ENCODE results near the gene NRM. TPM values are rescaled to one million over a fixed set of nuclear protein-coding genes. Genes with fewer than 3 reads are reported as not detected.

The NRM gene
- total RNA-seq, 1 experiment from 2014 or later, result 20.1 TPM

DNA sequence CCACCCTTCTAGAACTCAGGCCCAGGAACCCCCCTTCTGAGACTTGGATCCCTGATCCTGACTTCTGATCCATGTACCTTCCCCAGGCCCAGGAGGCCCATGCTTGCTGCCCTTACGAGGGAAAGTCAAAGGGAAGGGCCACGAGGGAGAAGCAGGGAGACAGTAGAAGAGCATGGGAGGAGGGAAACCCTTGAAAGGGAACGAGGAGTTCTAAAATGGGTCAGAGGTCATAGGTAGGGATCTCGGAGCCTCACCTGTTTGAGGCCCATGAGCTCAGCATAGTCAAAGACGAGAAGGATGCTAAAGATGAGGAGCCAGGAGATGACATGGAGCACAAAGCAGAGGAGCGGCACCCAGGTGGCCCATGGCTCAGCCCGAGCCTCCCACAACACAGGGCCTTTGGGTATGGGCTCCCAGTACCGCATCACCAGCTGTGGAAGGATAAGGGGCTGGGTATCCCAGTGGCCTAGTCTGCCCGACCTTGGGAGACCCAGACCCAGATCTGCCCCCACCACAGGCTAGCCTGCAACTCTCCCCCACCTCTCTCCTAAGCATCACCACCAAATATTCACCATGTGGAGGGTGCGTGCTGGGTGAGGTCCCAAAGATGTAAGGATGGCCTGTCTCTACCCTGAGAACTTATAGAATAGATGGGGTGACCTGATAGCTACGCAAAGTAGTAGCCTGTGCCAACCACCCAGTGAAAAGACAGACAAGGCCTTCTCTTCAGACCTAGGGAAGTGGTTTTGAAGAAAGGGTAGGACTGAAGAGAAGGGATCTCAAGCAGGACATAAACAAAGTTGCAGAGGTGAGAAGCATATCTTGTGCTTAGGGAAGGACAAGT is 1.5 kb downstream of the NRM start:
- DNase-seq (ENCODE audit: low spot score), result no peak

GRCh38 chr6:30688569-30688968 is 2.2 kb downstream of the NRM start:
- DNase-seq (ENCODE audit: low spot score), result no peak

DNA sequence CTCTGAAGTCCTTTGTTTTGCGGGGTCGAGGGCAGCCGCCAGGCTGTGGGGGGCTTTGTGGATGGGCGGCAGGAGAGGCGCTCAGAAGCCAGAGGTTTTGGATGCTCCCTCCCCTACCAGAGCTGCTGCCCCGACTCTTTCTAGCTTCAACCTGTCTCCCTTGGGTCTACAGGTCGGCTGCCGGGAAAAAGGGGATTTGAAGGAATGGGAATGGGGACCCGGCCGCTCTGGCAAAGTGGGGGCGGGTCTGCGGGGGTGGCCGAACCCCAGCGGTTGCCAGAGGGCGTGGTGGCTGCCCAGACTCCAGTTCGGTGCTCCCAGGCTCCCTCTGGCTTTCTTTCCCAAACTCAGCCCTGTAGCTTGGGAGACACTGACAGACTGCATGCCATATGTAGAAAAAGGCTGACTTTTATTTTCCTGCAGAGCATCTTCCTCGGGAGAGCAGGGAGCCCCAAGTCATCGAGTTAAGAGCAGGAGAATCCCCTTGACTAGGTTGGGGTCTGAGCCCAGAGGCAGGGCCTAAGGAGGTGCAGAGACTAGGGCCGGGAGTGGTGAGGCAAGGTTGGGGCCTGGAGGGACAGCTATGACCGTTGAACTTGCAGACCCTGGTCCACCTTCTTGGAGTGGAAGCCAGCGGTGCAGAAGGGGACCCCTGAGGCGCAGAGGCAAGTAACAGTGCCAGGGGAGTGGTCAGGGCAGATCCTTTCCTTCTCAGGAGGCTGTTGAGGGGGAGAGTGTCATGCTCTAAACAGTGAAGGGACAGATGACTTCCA is 2.9 kb downstream of the NRM start:
- peak; percentile 57 for DNase-seq (ENCODE audit: low spot score)

DNA sequence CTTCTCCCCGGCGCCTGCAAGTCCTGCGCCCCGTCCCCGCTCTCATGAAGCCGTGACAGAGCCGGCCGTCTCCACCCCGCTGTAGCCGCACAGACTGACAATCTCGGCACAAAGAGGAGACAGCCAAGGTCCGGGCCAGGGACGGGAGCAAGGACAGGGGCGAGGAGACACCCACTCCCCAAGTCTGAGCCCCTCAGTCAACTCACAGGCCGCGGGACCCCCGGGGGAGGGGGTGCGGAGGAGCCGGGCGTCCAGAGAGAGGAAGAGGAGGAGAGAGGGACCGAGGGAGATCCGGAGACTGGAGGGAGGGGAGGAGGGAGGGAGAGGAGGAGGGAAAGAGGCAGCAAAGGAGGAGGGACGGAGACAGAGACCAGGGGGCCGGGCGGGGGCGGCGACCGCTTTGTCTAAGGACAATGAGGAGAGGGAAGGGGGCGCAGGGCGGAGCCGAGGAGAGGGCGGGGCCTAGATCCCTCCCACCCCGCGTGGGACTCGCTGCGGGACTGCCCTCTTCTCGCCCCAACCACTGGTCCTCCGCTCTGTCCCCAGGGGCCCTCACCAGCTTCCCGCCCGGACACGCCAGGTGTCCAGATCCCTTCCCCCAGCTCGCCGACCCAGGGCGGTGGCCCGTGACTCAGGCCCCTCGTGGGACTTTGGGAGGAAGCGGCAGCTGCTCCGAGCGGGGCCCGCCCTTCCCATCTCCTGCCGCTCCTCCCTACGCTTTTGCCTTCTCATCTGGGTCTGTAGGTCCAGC is 3.7 kb downstream of the NRM start:
- peak; percentile 95 for DNase-seq (ENCODE audit: low spot score)

DNA sequence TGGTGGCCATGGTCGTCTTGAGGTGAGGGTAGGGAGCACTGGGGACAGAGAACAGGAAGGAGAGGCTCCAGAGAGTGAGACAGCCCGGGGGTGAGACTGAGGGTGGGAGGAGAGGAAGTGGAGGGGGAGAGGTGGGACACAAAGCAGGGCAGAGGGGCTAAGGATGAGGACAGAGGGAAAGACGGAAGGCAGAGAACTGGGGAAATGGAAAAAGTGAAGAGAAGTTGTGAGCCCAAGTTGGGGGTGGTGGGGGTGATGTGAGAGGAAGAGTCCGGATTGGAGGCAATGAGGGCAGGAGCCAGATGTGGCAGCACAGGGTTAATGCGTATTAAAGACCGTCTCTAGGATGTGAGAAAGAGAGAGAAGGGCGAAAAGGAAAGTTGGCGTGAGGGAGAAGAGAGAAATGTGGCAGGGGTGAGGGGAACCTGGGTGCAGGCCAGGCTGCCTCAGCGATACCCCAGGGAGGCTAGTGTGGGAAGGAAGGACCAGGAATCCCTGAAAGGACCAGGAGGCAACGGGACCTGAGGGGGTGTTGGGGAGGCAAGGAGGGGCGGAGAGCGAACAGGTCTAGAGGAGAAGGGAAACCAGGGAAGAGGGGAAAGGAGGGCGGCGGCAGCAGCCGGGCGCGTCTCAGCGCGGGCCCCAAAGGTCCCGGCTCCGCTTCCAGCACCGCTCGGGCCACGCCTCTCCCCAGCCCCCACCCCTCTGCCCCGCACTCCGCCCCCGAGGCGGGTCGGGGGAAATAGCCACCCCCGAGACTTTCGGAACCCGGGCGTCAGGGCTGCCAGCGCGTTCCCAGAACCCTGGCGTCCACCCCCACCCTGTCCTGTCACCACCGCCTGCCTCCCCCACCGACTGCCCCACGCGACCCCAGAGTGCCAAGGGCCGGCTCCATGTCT is 4.5 kb downstream of the NRM start, which contains the start of gene PPP1R18:
PPP1R18 (minus strand) TSS at position 637 of the 899 bp plus-strand sequence; CDS start at position 10, 627 bp downstream.
- DNase-seq (ENCODE audit: low spot score), result peak; percentile 26

GRCh38 chr6:30685157-30686008 is 5.4 kb downstream of the NRM start:
- DNase-seq (ENCODE audit: low spot score), result no peak

DNA sequence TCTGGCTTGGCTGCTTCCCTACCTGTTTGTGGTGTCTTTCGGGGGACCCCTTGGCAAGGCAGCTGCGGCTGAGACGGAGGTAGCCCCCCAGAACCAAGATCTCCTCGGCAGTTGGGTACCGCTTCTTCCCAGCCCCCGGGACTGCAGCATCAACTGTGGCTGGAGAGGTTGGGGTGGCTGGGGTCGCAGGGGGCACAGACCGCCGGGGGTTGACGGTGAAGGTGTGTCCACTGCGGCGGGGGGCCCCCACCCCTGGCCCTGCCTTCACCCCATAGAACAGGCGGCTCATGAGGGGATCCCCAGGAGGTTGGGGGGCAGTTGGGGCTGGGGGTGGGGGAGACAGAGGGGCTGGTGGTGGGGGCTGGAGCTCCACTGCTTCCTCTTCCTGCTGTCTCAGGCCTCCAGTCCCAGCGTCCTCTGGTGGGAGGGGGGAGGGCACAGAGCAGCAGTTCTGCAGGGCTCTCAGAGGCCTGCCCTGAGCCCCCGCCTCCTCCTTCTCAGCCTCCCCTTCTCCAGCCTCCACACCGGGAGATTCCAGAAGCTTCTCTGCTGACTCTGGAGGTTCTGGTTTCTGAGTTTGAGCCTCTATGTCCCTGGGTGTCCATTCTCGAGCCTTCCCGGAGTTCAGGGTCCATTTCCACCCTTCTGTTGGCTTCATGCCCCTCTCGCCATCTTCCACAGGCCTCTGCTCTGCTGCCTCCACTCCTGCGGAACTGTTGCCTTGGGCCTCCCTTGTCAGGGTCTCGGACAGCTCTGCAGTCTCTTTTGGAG is 6.2 kb downstream of the NRM start:
- peak; percentile 23 for DNase-seq (ENCODE audit: low spot score)

DNA sequence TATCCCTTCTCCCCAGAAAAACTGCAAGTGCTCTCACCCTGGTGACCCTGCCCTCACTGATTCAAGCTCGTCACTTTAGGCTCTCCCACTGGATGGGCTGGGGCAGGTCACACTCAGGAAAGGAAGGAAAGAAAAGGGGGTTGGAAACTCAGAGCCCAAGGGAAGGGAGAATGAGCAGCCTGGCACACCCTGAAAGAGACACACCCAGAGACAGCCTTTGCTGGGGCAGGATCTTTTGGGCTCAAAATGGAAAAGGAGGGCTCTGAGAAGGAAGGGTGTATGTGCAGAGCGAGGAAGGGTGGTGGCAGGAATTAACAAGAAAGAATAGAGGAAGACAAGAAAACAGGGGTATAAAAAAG is 6.8 kb downstream of the NRM start:
- DNase-seq (ENCODE audit: low spot score), result no peak

- no peak for DNase-seq (ENCODE audit: low spot score)
Observed at GRCh38 chr6:30683183-30683979, 7.4 kb downstream of the NRM start.

- DNase-seq (ENCODE audit: low spot score), result peak; percentile 82
Observed at GRCh38 chr6:30682143-30683117, 8.4 kb downstream of the NRM start.

DNA sequence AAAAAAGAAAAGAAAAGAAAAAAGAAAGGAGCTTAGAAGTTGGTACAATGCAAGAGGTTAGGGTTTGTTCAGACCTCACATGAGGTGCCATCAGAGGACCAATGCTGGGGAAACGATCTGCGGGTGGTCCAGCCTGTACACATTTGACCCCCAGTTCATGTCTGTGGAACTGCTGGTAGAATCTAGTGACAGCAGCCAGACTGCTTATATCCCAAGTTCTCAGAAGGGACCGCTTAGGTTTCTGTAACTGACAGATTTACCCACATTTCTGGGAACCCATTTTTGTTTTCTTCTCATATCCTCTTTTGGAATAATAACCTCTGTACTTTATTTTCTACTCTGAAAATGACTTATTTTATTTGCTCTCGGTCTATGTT is 9.0 kb downstream of the NRM start:
- DNase-seq (ENCODE audit: low spot score), result no peak

DNA sequence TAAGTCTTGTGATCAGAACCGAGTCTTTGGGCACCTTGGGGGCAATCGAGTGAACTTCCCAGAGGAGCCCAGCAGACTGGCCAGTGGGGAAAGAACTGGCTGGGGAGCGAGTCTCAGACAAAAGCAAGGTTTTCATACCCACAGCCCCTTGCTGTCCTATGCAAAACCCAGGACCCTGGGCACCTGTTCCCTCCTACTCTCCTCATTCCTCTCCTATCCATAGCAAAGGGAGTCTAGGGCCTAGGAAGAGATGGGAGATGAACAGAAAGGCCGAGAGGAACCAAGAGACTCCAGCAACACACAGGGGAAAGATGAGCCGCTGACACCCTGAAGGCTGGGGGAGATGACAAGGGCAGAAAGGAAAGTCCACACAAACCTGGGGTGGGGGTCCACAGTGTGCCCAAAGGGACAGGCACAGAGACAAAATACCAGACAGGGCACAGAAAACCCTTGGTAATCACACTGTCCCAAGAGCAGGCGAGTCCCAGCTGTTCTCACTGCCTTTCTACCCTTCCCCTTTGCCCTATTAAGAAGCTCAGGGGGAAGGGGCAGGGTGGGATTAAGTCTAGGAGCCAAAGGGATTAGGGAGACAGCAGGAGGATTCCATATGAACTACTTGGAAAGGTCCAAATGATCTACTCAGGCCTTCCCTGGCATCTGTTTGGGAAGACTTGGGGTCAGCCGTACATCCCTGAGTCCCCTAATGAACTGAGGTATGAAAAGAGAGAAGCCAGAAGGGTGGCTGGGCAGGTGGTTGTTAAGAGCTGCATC is 10.8 kb downstream of the NRM start:
- DNase-seq (ENCODE audit: low spot score), result no peak

GRCh38 chr6:30678964-30679726 is 11.6 kb downstream of the NRM start:
- peak; percentile 29 for DNase-seq (ENCODE audit: low spot score)

DNA sequence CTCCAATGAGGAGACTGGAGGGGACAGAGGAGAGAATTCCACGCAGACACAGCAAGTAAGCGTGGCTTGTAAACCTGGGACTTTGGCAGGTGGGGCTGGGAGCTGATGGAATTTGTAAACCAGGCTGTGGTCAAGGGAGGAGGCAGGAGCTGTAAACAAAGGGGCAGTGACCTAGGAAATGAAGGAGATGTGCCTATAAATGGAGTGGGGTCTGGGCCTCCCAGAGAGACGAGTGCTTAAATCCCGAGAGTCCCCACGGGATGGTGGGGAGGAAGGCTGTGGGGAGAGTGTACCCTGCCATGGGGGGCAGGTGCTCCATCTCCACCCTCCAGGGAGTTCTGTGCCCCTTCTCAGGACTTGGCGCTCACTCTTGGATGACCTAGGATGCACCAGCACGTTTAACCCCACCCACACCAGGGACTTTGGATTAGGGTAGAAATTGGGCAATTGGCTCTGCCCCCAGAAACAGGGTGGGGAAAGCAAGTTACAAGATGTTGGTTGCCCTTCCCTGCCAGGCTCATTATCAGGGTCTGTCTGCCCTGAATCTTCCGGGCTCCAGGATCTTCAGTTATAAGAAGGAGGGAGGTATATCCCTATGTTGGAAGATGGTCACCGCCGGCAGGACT is 14.0 kb downstream of the NRM start:
- DNase-seq (ENCODE audit: low spot score), result no peak
